Measurements from ENCODE around the gene ALG2. TPM values are rescaled to one million over a fixed set of nuclear protein-coding genes. Genes with fewer than 3 reads are reported as not detected.

ALG2 gene
- total RNA-seq, 1 donor from 2014 or later: 17.1 TPM

GRCh38 chr9:99264070-99264680, 42.4 kb upstream of the ALG2 start:
- intact Hi-C loops (cut with DNase I): loop anchor here (10.0 kb wide), 1 partner anchor 641 kb away; the partner anchor contains the start of gene STX17
- Histone ChIP-seq H3K9me3 (no peaks in the 10 kb centered on the region), H3K4me3 (no peak overlapping the region), H3K36me3 (no peaks in the 10 kb centered on the region), H3K27me3 (no peaks in the 10 kb centered on the region), H3K4me1 (no peaks in the 10 kb centered on the region), H3K27ac (no peak overlapping the region)
- DNase-seq (ENCODE audit: low spot score in 2 of 2): no peak
- TF ChIP-seq, protein P1, sequence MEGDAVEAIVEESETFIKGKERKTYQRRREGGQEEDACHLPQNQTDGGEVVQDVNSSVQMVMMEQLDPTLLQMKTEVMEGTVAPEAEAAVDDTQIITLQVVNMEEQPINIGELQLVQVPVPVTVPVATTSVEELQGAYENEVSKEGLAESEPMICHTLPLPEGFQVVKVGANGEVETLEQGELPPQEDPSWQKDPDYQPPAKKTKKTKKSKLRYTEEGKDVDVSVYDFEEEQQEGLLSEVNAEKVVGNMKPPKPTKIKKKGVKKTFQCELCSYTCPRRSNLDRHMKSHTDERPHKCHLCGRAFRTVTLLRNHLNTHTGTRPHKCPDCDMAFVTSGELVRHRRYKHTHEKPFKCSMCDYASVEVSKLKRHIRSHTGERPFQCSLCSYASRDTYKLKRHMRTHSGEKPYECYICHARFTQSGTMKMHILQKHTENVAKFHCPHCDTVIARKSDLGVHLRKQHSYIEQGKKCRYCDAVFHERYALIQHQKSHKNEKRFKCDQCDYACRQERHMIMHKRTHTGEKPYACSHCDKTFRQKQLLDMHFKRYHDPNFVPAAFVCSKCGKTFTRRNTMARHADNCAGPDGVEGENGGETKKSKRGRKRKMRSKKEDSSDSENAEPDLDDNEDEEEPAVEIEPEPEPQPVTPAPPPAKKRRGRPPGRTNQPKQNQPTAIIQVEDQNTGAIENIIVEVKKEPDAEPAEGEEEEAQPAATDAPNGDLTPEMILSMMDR (IDR thresholded peaks at IDR 0.05): no peak

GRCh38 chr9:99262949-99263418, 41.2 kb upstream of the ALG2 start:
- H3K4me1 ChIP-seq: no peaks in the 10 kb centered on the region
- TF ChIP-seq, protein P1 (IDR thresholded peaks at IDR 0.05): no peak
- DNase-seq (ENCODE audit: low spot score in 2 of 2): no peak
- no peaks in the 10 kb centered on the region for H3K36me3 ChIP-seq
- intact Hi-C loops (cut with DNase I): loop anchor here (10.0 kb wide), 1 partner anchor 642 kb away; the partner anchor contains the start of gene STX17
- H3K4me3 ChIP-seq: no peak overlapping the region
- no peak overlapping the region for H3K27ac ChIP-seq
- no peaks in the 10 kb centered on the region for H3K9me3 ChIP-seq
- no peaks in the 10 kb centered on the region for H3K27me3 ChIP-seq

GRCh38 chr9:99261923-99262322, 40.2 kb upstream of the ALG2 start:
- intact Hi-C loops (cut with DNase I): loop anchor here (10.0 kb wide), 1 partner anchor 643 kb away; the partner anchor contains the start of gene STX17
- Histone ChIP-seq H3K36me3 (no peaks in the 10 kb centered on the region), H3K27me3 (no peaks in the 10 kb centered on the region), H3K4me1 (no peaks in the 10 kb centered on the region), H3K9me3 (no peaks in the 10 kb centered on the region), H3K27ac (no peak overlapping the region), H3K4me3 (no peak overlapping the region)
- DNase-seq (ENCODE audit: low spot score in 2 of 2): no peak
- TF ChIP-seq, protein P1 (IDR thresholded peaks at IDR 0.05): no peak

DNA sequence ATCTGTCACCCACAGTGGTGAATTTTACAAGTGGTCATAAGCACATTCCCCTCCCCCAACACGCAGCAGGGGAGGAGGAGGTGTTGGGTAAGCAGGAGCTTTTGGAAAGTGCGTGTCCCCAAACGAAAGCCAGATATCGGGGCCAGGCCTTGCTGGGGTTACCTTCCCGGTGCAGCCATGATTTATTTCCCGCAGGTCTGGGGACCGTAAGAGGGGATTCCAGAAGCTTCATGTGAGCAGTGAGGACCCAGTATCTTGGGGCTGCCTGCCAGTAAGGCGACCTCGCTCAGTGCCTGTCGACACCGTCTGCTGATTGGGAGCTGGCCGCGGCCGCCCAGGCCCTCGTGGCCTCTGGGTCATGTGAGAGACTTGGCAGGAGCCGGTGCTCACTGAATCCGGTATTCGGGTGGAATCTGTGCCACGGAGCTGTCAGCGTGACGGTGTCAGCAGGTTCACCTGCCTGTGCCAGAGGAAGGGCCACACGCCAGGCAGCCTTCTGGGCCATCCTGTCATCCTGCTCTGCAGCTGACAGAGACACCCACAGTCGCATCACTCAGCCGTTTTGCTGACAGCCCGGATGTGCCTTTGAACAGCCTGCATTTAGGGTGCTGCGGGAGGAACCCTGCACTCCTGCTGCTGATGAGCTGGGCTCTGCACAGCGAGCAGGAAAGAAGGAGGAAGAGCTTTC, 37.6 kb upstream of the ALG2 start:
- TF ChIP-seq, protein P1 (IDR thresholded peaks at IDR 0.05): no peak
- Histone ChIP-seq H3K4me1 (no peaks in the 10 kb centered on the region), H3K27ac (peak overlapping the region; percentile 22 to 56), H3K9me3 (no peaks in the 10 kb centered on the region), H3K36me3 (no peaks in the 10 kb centered on the region), H3K4me3 (peak overlapping the region; percentile 41 to 57), H3K27me3 (no peaks in the 10 kb centered on the region)
- intact Hi-C loops (cut with DNase I): no loop called here
- DNase-seq (ENCODE audit: low spot score in 2 of 2): peak; percentile 24 to 86

DNA sequence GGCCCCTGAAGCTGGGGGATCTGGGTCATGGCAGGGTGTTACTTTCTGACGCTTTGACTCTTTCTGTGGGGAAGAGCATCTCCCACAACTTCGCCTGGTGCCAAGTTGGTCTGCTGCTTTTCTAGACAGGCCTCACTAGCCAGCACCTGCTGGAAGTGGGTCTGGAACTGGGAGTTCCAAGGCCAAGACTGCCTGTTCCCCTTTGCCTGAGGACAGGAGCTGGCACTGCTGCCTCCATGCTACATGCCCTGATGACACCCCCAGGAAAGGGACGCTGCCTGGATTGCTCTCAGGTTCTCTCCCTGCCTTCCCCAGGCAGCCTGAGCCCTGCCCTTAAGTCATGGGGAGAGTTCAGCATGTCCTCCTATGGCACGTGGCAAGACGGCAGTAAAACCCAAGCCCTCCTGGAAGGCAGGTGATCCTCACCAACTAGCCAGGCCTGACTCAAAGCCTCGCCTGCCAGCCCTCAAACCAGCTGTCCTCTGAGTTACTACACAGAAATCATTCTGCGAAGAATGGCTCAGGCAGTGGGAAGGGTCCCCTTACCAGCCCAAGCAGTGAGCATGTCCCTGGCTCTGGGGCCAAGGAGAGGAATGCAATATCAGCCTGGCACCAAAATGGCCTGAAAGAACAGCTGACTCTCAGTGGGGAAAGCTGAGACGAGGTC, 36.1 kb upstream of the ALG2 start:
- Histone ChIP-seq H3K27ac (no peak overlapping the region), H3K4me3 (no peak overlapping the region)
- intact Hi-C loops (cut with DNase I): no loop called here

More for the DNA sequence above, 36.1 kb upstream of the ALG2 start:
- Histone ChIP-seq H3K36me3 (no peaks in the 10 kb centered on the region), H3K9me3 (no peaks in the 10 kb centered on the region), H3K4me1 (no peaks in the 10 kb centered on the region), H3K27me3 (no peaks in the 10 kb centered on the region)
- no peak for DNase-seq (ENCODE audit: low spot score in 2 of 2)
- TF ChIP-seq, protein P1 (IDR thresholded peaks at IDR 0.05): no peak
